HepG2 (cell line): Measurements from ENCODE around the gene ITIH2. TPM values are rescaled to one million over a fixed set of nuclear protein-coding genes. Genes with fewer than 3 reads are reported as not detected.

Source experiments
- FOXA3 ChIP-seq: IDR thresholded peaks from 2 replicates; pipeline ENCODE4 v1.6.1; 2016; ENCODE audit warnings: missing genetic modification reagents, missing compliant biosample characterization
- RFX1 ChIP-seq: fragments of 450-650 bp; IDR thresholded peaks from 2 replicates; pipeline ENCODE4 v1.6.1; 2017
- STAG1 ChIP-seq: sonication (generic); formaldehyde crosslinking; IDR thresholded peaks from 2 replicates; pipeline ENCODE4 v1.4.0; 2020; ENCODE audit warnings: missing genetic modification reagents
- THAP9 ChIP-seq: sonication (generic); formaldehyde crosslinking; IDR thresholded peaks from 2 replicates; pipeline ENCODE4; 2020; ENCODE audit warnings: missing genetic modification reagents, mild to moderate bottlenecking, borderline replicate concordance
- U2AF1 ChIP-seq: fragments of 200-400 bp; formaldehyde crosslinking; optimal IDR thresholded peaks from 2 replicates; pipeline ENCODE3; 2017; ENCODE audit warnings: mild to moderate bottlenecking, low read depth, low read length
- ZNF33B ChIP-seq: sonication (generic); formaldehyde crosslinking; IDR thresholded peaks from 2 replicates; pipeline ENCODE4 v1.5.1; 2020; ENCODE audit warnings: mild to moderate bottlenecking, missing genetic modification reagents
- ZNF550 ChIP-seq: sonication (generic); formaldehyde crosslinking; IDR thresholded peaks from 2 replicates; pipeline ENCODE4 v1.4.0; 2020; ENCODE audit warnings: mild to moderate bottlenecking, missing genetic modification reagents, borderline replicate concordance
- polyA plus RNA-seq, 8 experiments: library from polyadenylated mRNA; depleted of rRNA in 3 of 8; stranded (reverse) in 7 of 8; unstranded in 1 of 8; fragments of >200 nt; fragmentation: Illumina TruSeq in 4 of 8; extraction: Trizol in 4 of 8; gene quantifications; 2 replicates each; pipeline versions ENCODE4 v1.2.1 to v1.2.3, GENCODE V29; 2011 to 2016; ENCODE audit warnings: low read depth in 4 of 8, missing spikeins in 1 of 8, mixed read lengths in 1 of 8; ENCODE audit not compliant: insufficient read depth in 1 of 8
- total RNA-seq, 5 experiments: library from RNA; depleted of rRNA; stranded (reverse); fragments of >200 nt; fragmentation: Illumina TruSeq; extraction: Trizol; gene quantifications; 2 replicates each; pipeline ENCODE4 v1.2.3, GENCODE V29; 2016; ENCODE audit warnings: low read depth in 1 of 5
- TF ChIP-seq, protein P1 (sequence below): sonication (generic); formaldehyde crosslinking; IDR thresholded peaks from 2 replicates; pipeline ENCODE4 v1.4.0; 2020; ENCODE audit warnings: missing genetic modification reagents
- TF ChIP-seq, protein P2 (sequence below): sonication (generic); formaldehyde crosslinking; IDR thresholded peaks from 2 replicates; pipeline ENCODE4 v1.4.0; 2020; ENCODE audit warnings: missing genetic modification reagents
- TF ChIP-seq, protein P3 (sequence below): sonication (generic); formaldehyde crosslinking; IDR thresholded peaks from 2 replicates; pipeline ENCODE4 v1.4.0; 2020; ENCODE audit warnings: missing genetic modification reagents; ENCODE audit errors: not compliant biosample characterization

The ITIH2 gene
- total and polyA plus RNA-seq, 2 of the 13 experiments (the other 11 are each of a cell fraction or from before 2014, with no cell fraction given) = 1,197 to 1,427 TPM

- TF ChIP-seq, protein P1, sequence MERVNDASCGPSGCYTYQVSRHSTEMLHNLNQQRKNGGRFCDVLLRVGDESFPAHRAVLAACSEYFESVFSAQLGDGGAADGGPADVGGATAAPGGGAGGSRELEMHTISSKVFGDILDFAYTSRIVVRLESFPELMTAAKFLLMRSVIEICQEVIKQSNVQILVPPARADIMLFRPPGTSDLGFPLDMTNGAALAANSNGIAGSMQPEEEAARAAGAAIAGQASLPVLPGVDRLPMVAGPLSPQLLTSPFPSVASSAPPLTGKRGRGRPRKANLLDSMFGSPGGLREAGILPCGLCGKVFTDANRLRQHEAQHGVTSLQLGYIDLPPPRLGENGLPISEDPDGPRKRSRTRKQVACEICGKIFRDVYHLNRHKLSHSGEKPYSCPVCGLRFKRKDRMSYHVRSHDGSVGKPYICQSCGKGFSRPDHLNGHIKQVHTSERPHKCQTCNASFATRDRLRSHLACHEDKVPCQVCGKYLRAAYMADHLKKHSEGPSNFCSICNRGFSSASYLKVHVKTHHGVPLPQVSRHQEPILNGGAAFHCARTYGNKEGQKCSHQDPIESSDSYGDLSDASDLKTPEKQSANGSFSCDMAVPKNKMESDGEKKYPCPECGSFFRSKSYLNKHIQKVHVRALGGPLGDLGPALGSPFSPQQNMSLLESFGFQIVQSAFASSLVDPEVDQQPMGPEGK (CRISPR knock-in tag) = 0 out of 2 replicates have a peak, but pooled peaks have one; percentile 9
- no peak for TF ChIP-seq RFX1
- no peak for TF ChIP-seq ZNF550 (CRISPR knock-in tag)
- no peak for TF ChIP-seq FOXA3 (CRISPR knock-in tag)
- TF ChIP-seq, protein P2, sequence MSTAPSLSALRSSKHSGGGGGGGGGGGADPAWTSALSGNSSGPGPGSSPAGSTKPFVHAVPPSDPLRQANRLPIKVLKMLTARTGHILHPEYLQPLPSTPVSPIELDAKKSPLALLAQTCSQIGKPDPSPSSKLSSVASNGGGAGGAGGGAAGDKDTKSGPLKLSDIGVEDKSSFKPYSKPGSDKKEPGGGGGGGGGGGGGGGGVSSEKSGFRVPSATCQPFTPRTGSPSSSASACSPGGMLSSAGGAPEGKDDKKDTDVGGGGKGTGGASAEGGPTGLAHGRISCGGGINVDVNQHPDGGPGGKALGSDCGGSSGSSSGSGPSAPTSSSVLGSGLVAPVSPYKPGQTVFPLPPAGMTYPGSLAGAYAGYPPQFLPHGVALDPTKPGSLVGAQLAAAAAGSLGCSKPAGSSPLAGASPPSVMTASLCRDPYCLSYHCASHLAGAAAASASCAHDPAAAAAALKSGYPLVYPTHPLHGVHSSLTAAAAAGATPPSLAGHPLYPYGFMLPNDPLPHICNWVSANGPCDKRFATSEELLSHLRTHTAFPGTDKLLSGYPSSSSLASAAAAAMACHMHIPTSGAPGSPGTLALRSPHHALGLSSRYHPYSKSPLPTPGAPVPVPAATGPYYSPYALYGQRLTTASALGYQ (CRISPR knock-in tag) = no peak
- TF ChIP-seq STAG1 (CRISPR knock-in tag) = peak; percentile 31; the same call in 1 of the 2 replicates
- TF ChIP-seq, protein P3, sequence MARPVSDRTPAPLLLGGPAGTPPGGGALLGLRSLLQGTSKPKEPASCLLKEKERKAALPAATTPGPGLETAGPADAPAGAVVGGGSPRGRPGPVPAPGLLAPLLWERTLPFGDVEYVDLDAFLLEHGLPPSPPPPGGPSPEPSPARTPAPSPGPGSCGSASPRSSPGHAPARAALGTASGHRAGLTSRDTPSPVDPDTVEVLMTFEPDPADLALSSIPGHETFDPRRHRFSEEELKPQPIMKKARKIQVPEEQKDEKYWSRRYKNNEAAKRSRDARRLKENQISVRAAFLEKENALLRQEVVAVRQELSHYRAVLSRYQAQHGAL (CRISPR knock-in tag) = no peak
- no peak for TF ChIP-seq ZNF33B
- no peak for TF ChIP-seq THAP9 (CRISPR knock-in tag)
- TF ChIP-seq U2AF1 = no peak
- TF ChIP-seq, all 625 proteins: peak for 4
These were observed 35.6 kb upstream of the ITIH2 start (continued) for GRCh38 chr10:7667262-7668141.
